Esophagus squamous epithelium (tissue), 5 donors: ENCODE data around the gene CUEDC1. TPM values are rescaled to one million over a fixed set of nuclear protein-coding genes. Genes with fewer than 3 reads are reported as not detected.
"Not testable (repeated sequence)": the region's sequence is repeated elsewhere in the genome, so short reads cannot be mapped to it uniquely, and the experiment has no call there.

ENCODE experiments used
- DNase-seq: peaks from one replicate; lab custom pipeline; 2025; lab: John Stamatoyannopoulos, UW
- H3K27ac ChIP-seq, 4 donors: fragments of 200-600 bp; sonication (generic); one replicate each; pipeline ENCODE4 v1.5.1; 2016 to 2019; ENCODE audit warnings: mild to moderate bottlenecking in 1 of 4
- H3K27me3 ChIP-seq, 4 donors: fragments of 200-600 bp; sonication (generic); 1 replicate in 3 of 4; 2 replicates in 1 of 4; pipeline versions ENCODE4 v1.5.1 to v1.6.0; 2017 to 2021; ENCODE audit warnings: antibody characterized with exemption in 1 of 4
- H3K36me3 ChIP-seq, 3 donors: fragments of 200-600 bp; sonication (generic); one replicate each; pipeline ENCODE4 v1.5.1; 2016 to 2019
- H3K4me1 ChIP-seq, 3 donors: fragments of 200-600 bp; sonication (generic); one replicate each; pipeline ENCODE4 v1.5.1; 2017 to 2019
- H3K4me3 ChIP-seq, 4 donors: fragments of 200-600 bp; sonication (generic); 1 replicate in 3 of 4; 2 replicates in 1 of 4; pipeline ENCODE4 v1.5.1; 2016 to 2019; ENCODE audit warnings: mild to moderate bottlenecking in 2 of 4, moderate library complexity in 1 of 4
- H3K9me3 ChIP-seq, 3 donors: fragments of 200-600 bp; sonication (generic); one replicate each; pipeline ENCODE4 v1.5.1; 2016 to 2019
- POLR2A ChIP-seq, 4 donors: fragments of 450-650 bp; IDR thresholded peaks; one replicate each; pipeline ENCODE4 v1.6.1; 2017; ENCODE audit warnings: antibody characterized with exemption in 4 of 4, mild to moderate bottlenecking in 4 of 4, moderate library complexity in 3 of 4
- WGBS, 2 donors: methylation state at CpG; one replicate each; pipeline ENCODE4 v1.1.5; 2018; 5-methylcytosine and 5-hydroxymethylcytosine counted together
- intact Hi-C: fragments of 100-400 bp; cut with DNase I; formaldehyde crosslinking; loops from one replicate; pipeline ENCODE4 v1.15.0; 2022
- total RNA-seq, 4 donors: library from RNA; depleted of rRNA; stranded (reverse); fragments of >200 nt; gene quantifications; one replicate each; pipeline ENCODE4 v1.1.0, GENCODE V29; 2016
- TF ChIP-seq, protein P1 (sequence below), 6 experiments: fragments of 450-650 bp in 4 of 6; fragments of 200-600 bp in 2 of 6; sonication (generic) in 2 of 6; IDR thresholded peaks; one replicate each; pipeline ENCODE4 v1.5.1; 2016 to 2019; ENCODE audit warnings: antibody characterized with exemption in 6 of 6, mild to moderate bottlenecking in 4 of 6, moderate library complexity in 4 of 6
- donor health status: DM: yes; HTN: yes; CAD: no.

Gene CUEDC1
- total RNA-seq, 4 donors from 2014 or later = 7.4 to 27.3 (median 18.4) TPM

DNA sequence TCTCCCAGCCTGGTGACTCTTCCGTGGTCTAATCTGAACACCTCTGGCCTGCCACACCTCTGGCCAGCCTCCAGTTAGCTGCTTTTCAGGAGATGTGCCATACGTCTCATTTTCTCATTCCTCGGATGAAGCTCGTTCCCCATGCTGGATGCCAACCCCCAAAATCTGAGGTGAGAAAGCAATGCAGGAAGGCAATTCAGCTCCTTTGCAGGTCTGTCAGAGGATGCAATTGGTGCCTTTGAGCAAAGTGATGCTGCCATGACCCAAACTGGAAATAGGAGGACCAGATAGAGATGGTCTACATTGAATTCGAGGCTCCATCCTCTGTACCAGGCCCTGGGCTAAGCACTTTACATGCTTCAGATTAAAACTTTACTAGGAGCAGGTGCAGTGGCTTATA lies 11.0 kb upstream of the CUEDC1 start:
- Histone ChIP-seq H3K4me3 (no peak overlapping the region), H3K27ac (no peak overlapping the region), H3K4me1 (no peaks in the 10 kb centered on the region), H3K27me3 (no peaks in the 10 kb centered on the region), H3K36me3 (no peaks in the 10 kb centered on the region), H3K9me3 (no peaks in the 10 kb centered on the region)
- DNase-seq = no peak
- intact Hi-C loops = no loop called here
- WGBS, 2 donors = 90 to 91% methylated on average over 5 of the region's 5 CpGs
- no peak for TF ChIP-seq POLR2A (IDR thresholded peaks at IDR 0.05)
- TF ChIP-seq, protein P1, sequence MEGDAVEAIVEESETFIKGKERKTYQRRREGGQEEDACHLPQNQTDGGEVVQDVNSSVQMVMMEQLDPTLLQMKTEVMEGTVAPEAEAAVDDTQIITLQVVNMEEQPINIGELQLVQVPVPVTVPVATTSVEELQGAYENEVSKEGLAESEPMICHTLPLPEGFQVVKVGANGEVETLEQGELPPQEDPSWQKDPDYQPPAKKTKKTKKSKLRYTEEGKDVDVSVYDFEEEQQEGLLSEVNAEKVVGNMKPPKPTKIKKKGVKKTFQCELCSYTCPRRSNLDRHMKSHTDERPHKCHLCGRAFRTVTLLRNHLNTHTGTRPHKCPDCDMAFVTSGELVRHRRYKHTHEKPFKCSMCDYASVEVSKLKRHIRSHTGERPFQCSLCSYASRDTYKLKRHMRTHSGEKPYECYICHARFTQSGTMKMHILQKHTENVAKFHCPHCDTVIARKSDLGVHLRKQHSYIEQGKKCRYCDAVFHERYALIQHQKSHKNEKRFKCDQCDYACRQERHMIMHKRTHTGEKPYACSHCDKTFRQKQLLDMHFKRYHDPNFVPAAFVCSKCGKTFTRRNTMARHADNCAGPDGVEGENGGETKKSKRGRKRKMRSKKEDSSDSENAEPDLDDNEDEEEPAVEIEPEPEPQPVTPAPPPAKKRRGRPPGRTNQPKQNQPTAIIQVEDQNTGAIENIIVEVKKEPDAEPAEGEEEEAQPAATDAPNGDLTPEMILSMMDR (IDR thresholded peaks at IDR 0.05) = no peak

DNA sequence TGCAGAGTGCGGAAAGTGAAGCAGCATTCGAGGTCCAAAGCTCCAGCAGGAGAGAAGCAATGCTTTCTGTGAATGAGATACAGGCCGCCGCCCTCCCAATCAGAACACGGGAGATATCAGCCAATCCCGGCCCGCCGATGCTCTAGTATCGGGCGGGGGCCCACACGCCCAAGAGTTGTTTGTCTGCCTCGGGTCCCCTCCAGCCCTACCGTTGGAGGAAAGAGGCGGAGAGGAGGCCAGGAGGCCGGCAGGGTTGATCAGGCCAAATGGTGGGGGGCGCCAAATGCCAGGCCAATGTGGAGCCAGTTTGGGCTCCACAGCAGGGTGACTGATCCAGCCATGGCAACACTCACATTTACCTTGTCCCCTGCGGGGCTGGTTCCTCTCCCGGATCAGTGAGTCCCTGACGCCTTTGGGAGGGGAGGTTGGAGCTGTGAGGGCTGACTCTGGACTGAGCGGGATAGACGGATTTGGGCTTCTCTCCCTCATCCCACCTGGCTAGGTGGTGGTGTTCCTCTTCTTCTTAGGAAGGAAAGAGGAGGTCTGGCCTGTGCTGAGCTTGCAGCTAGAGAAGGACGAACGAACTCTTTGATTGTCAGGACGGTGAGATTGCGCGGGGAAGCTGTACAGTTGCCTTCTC lies 10.4 kb upstream of the CUEDC1 start:
- Histone ChIP-seq H3K4me1 (no peaks in the 10 kb centered on the region), H3K27ac (no peak overlapping the region), H3K36me3 (no peaks in the 10 kb centered on the region), H3K9me3 (no peaks in the 10 kb centered on the region), H3K27me3 (no peaks in the 10 kb centered on the region), H3K4me3 (no peak overlapping the region)
- intact Hi-C loops = no loop called here
- 78 to 100% methylated on average over 4 to 21 of the region's 26 CpGs for WGBS, 2 donors
- no peak for DNase-seq
- TF ChIP-seq, protein P1 (IDR thresholded peaks at IDR 0.05) = no peak
- no peak for TF ChIP-seq POLR2A (IDR thresholded peaks at IDR 0.05)

DNA sequence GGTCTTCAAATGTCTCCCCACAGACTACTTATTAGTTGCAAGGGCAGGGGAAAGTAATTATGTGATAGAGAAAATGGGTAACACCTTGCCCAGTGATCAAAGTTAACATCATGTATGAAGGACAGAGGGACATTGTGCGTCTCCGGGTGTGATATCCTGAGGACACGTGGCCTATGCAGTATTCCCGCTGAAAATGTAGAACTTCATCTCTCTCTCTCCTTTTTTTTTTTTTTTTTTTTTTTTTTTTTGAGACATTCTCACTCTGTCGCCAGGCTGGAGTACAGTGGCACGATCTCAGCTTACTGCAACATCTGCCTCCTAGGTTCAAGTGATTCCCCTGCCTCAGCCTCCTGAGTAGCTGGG lies 7.9 kb upstream of the CUEDC1 start:
- WGBS, 2 donors = 87 to 96% methylated on average over 6 of the region's 6 CpGs
- intact Hi-C loops = no loop called here
- no peaks in the 10 kb centered on the region for H3K36me3 ChIP-seq
- no peaks in the 10 kb centered on the region for H3K27me3 ChIP-seq
- H3K9me3 ChIP-seq = no peaks in the 10 kb centered on the region
- no peaks in the 10 kb centered on the region for H3K4me1 ChIP-seq
- DNase-seq = no peak
- no peak for TF ChIP-seq POLR2A (IDR thresholded peaks at IDR 0.05)
- TF ChIP-seq, protein P1 (IDR thresholded peaks at IDR 0.05) = no peak
- H3K4me3 ChIP-seq = no peak overlapping the region
- no peak overlapping the region for H3K27ac ChIP-seq

DNA sequence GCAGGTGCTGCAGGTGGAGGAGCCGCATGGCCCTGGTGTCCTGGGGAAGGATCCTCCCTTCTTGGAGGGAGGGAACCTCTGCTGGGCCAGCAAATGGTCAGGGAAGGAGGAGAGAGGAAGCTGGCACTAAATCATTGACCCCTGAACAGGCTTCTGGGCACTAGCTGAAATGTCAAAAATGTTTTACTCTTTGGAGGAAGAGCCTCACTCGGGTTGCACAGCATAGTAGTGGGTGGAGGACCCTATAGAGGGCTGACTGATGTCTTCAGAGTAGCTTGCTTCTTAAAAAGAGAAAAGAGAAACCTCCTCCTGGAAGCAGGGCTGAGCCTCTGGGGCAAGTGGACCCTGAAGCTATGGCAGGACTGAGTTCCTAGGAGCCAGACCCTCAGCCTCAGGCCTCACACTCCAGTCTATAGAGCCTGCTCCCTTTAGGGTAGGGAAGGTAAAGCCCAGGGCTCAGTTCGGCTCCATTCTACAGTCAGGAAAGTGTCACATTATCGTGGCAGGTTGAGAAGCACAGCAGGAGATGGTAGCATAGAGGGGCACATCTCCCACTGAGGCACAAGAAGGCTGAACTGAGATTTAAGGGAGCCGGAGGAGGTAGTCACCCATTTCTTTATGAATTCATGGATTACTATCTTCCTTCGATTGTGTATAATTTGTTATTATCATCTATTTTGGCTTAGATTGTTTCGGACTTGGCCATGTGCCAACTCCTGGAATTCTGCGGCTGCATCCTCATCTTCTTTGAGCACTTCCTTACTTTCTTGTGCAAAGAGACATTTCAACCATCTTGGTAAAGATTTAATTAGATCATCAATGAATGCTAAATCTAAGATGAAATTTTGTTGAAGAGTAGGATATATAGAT lies 7.3 kb upstream of the CUEDC1 start:
- Histone ChIP-seq H3K36me3 (no peaks in the 10 kb centered on the region), H3K27ac (no peak overlapping the region), H3K27me3 (no peaks in the 10 kb centered on the region), H3K9me3 (no peaks in the 10 kb centered on the region), H3K4me3 (no peak overlapping the region), H3K4me1 (no peaks in the 10 kb centered on the region)
- WGBS, 2 donors = 71 to 72% methylated on average over 8 of the region's 8 CpGs
- intact Hi-C loops = no loop called here
- no peak for DNase-seq
- TF ChIP-seq, protein P1 (IDR thresholded peaks at IDR 0.05) = no peak
- TF ChIP-seq POLR2A (IDR thresholded peaks at IDR 0.05) = no peak

DNA sequence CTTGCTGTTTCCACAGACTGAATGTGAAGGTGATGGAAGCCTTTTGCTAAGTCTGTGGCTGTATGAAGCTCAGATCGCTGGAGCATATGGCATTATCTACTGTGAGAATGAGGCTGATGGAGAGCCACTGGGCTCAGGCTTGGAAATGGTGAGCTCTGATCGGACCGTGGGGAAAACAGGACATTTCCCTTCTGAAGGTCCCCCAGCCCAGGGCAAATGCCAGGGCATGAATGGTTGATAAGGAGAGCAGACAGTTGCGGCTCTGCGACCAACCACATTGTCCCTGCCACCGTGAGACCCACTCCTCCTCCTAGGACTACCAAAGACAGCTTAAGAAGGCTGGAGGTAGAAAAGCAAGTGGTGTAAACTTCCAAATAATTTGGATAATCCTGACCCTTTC lies 4.7 kb upstream of the CUEDC1 start:
- Histone ChIP-seq H3K9me3 (no peaks in the 10 kb centered on the region), H3K4me1 (peaks cover 9 to 14% (median 10%) of the 10 kb centered on the region in 3 donors), H3K27ac (no peak overlapping the region), H3K27me3 (no peaks in the 10 kb centered on the region), H3K36me3 (no peaks in the 10 kb centered on the region), H3K4me3 (no peak overlapping the region)
- intact Hi-C loops = loop anchor here (10.0 kb wide), 1 partner anchor 95 kb away; no protein-coding TSS in a partner anchor
- DNase-seq = no peak
- TF ChIP-seq, protein P1 (IDR thresholded peaks at IDR 0.05) = no peak
- TF ChIP-seq POLR2A (IDR thresholded peaks at IDR 0.05) = no peak
- 93 to 94% methylated on average over 6 of the region's 6 CpGs for WGBS, 2 donors

DNA sequence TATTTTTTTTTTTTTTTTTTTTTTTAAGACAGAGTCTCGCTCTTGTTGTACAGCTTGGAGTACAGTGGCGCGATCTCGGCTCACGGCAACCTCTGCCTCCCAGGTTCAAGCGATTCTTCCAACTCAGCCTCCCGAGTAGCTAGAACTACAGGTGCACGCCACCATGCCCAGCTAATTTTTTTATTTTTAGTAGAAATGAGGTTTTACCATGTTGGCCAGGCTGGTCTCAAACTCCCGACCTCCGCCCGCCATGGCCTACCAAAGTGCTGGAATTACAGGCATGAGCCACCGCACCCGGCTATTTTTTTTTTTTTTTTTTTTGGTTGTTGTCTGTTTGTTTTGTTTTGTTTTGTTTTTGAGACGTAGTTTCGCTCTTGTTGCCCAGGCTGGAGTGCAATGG lies 3.2 kb upstream of the CUEDC1 start:
- H3K9me3 ChIP-seq, DNase-seq, H3K27me3 ChIP-seq, H3K27ac ChIP-seq, H3K4me3 ChIP-seq, H3K36me3 ChIP-seq: not testable (repeated sequence)
- peaks cover 18 to 28% (median 22%) of the 10 kb centered on the region in 3 donors for H3K4me1 ChIP-seq
- intact Hi-C loops = loop anchor here (10.0 kb wide), 1 partner anchor 94 kb away; no protein-coding TSS in a partner anchor
- 96% methylated on average over 9 to 14 of the region's 15 CpGs for WGBS, 2 donors
